Hematopoietic multipotent progenitor cell treated with erythropoietin and hydrocortisone succinate and interleukin-3 and kit ligand, for 17 days (in vitro differentiated cells): ENCODE data around the gene ULK2.

Experiments
- DNase-seq: peaks from one replicate; pipeline ENCODE4 v3.0.0-alpha.2; 2015; ENCODE audit warnings: low spot score

The ULK2 gene

GRCh38 chr17:19726631-19727376 is 140.9 kb downstream of the ULK2 start:
- no peak for DNase-seq

- no peak for DNase-seq
These were observed 142.2 kb downstream of the ULK2 start for GRCh38 chr17:19725486-19725885.

- peak; percentile 13 for DNase-seq
These were observed 143.0 kb downstream of the ULK2 start for GRCh38 chr17:19724501-19725420.

- DNase-seq, result no peak
These were observed 143.8 kb downstream of the ULK2 start for GRCh38 chr17:19723964-19724363.
